ENCODE data around the gene R3HDML.

The R3HDML gene

DNA sequence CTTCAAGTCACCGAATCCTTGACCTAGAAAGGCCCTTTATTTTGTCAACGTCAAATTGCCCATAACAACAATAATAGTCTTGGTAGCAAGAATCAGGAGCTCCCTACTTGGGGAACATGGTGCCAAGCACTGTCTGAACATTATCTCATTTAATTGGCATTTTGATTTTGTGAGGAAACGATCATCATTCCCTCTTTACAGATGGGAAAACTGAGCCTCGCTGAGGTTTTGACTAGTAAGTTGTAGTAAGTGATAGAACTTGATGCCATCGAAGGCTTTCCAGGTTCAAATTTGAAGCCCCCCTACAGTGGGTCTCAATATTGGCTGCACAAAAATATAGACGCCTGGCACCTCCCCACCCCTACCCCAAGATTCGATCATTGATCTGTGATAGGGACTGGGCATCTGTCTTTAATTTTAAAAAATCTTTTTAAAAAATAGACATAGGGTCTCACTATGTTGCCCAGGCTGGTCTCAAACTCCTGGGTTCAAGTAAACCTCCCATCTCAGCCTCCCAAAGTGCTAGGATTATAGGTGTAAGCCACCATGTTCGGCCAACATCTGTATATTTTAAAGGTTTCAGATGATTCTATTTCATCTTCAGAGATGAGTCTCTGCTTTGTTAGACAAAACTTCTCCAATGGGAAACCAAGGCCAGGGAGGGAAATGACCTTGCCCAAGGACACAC is 55.4 kb downstream of the R3HDML start:
- peaks cover 7% of the 10 kb centered on the region for H3K4me1 ChIP-seq (ENCODE audit: low read depth, poor library complexity, severe bottlenecking)
- H3K4me3 ChIP-seq (IDR thresholded peaks at IDR 0.05; ENCODE audit: insufficient read depth, low read depth, low read length) = no peak overlapping the region
- H3K4me2 ChIP-seq = no peak overlapping the region
- no peaks in the 10 kb centered on the region for H3K36me3 ChIP-seq (ENCODE audit: insufficient read depth)
- no peaks in the 10 kb centered on the region for H3K79me2 ChIP-seq (ENCODE audit: insufficient read depth, low read depth)
- H2AFZ ChIP-seq (ENCODE audit: low read depth) = no peak overlapping the region
- H3K9ac ChIP-seq = no peak overlapping the region
- H4K20me1 ChIP-seq (ENCODE audit: insufficient read depth) = no peaks in the 10 kb centered on the region
- no peak overlapping the region for H3K27ac ChIP-seq
- TF ChIP-seq, protein P1, sequence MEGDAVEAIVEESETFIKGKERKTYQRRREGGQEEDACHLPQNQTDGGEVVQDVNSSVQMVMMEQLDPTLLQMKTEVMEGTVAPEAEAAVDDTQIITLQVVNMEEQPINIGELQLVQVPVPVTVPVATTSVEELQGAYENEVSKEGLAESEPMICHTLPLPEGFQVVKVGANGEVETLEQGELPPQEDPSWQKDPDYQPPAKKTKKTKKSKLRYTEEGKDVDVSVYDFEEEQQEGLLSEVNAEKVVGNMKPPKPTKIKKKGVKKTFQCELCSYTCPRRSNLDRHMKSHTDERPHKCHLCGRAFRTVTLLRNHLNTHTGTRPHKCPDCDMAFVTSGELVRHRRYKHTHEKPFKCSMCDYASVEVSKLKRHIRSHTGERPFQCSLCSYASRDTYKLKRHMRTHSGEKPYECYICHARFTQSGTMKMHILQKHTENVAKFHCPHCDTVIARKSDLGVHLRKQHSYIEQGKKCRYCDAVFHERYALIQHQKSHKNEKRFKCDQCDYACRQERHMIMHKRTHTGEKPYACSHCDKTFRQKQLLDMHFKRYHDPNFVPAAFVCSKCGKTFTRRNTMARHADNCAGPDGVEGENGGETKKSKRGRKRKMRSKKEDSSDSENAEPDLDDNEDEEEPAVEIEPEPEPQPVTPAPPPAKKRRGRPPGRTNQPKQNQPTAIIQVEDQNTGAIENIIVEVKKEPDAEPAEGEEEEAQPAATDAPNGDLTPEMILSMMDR (conservative IDR thresholded peaks at IDR 0.05; ENCODE audit: low read depth, low read length) = no peak
- no peaks in the 10 kb centered on the region; the same call in 1 of the 2 replicates for H3K27me3 ChIP-seq (ENCODE audit: insufficient read depth, low read depth)

- Histone ChIP-seq H3K27ac (no peak overlapping the region), H3K27me3 (ENCODE audit: insufficient read depth, low read depth) (peaks cover 4% of the 10 kb centered on the region; the same call in 1 of the 2 replicates), H3K4me3 (IDR thresholded peaks at IDR 0.05; ENCODE audit: insufficient read depth, low read depth, low read length) (no peak overlapping the region), H4K20me1 (ENCODE audit: insufficient read depth) (no peaks in the 10 kb centered on the region), H3K79me2 (ENCODE audit: insufficient read depth, low read depth) (no peaks in the 10 kb centered on the region), H2AFZ (ENCODE audit: low read depth) (no peak overlapping the region), H3K9ac (no peak overlapping the region), H3K4me1 (ENCODE audit: low read depth, poor library complexity, severe bottlenecking) (peaks cover 7% of the 10 kb centered on the region), H3K4me2 (no peak overlapping the region), H3K36me3 (ENCODE audit: insufficient read depth) (no peaks in the 10 kb centered on the region)
- TF ChIP-seq, protein P1 (conservative IDR thresholded peaks at IDR 0.05; ENCODE audit: low read depth, low read length) = no peak
Measured at GRCh38 chr20:44392776-44393607, 56.1 kb downstream of the R3HDML start.

- no peaks in the 10 kb centered on the region for H3K36me3 ChIP-seq (ENCODE audit: insufficient read depth)
- H3K27ac ChIP-seq = no peak overlapping the region
- no peak overlapping the region for H3K9ac ChIP-seq
- H3K4me2 ChIP-seq = no peak overlapping the region
- TF ChIP-seq, protein P1 (conservative IDR thresholded peaks at IDR 0.05; ENCODE audit: low read depth, low read length) = no peak
- no peaks in the 10 kb centered on the region for H3K79me2 ChIP-seq (ENCODE audit: insufficient read depth, low read depth)
- H3K4me1 ChIP-seq (ENCODE audit: low read depth, poor library complexity, severe bottlenecking) = peaks cover 4% of the 10 kb centered on the region
- no peak overlapping the region for H2AFZ ChIP-seq (ENCODE audit: low read depth)
- no peaks in the 10 kb centered on the region for H4K20me1 ChIP-seq (ENCODE audit: insufficient read depth)
- no peak overlapping the region for H3K4me3 ChIP-seq (IDR thresholded peaks at IDR 0.05; ENCODE audit: insufficient read depth, low read depth, low read length)
- peaks cover 6% of the 10 kb centered on the region; the same call in 1 of the 2 replicates for H3K27me3 ChIP-seq (ENCODE audit: insufficient read depth, low read depth)
Measured at GRCh38 chr20:44393608-44394451, 57.0 kb downstream of the R3HDML start.

DNA sequence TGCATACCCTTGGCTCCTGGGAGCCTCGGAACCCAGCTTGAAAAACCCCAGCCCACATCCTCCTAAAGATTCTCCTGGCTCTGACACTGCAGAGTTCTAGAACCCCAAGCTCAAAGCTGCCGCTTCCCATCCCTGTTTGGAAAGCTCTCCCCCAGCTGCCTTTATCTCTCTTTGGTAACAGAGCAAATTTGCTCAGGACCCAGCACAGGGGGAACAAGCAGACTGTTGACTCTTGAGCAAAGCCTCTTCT is 57.5 kb downstream of the R3HDML start:
- no peak overlapping the region for H3K27ac ChIP-seq
- no peak overlapping the region for H3K4me3 ChIP-seq (IDR thresholded peaks at IDR 0.05; ENCODE audit: insufficient read depth, low read depth, low read length)
- H3K4me2 ChIP-seq = no peak overlapping the region
- no peaks in the 10 kb centered on the region for H3K36me3 ChIP-seq (ENCODE audit: insufficient read depth)
- H3K27me3 ChIP-seq (ENCODE audit: insufficient read depth, low read depth) = peaks cover 6% of the 10 kb centered on the region; the same call in 1 of the 2 replicates
- no peaks in the 10 kb centered on the region for H4K20me1 ChIP-seq (ENCODE audit: insufficient read depth)
- no peak overlapping the region for H2AFZ ChIP-seq (ENCODE audit: low read depth)
- TF ChIP-seq, protein P1 (conservative IDR thresholded peaks at IDR 0.05; ENCODE audit: low read depth, low read length) = no peak
- no peaks in the 10 kb centered on the region for H3K79me2 ChIP-seq (ENCODE audit: insufficient read depth, low read depth)
- no peak overlapping the region for H3K9ac ChIP-seq
- no peaks in the 10 kb centered on the region for H3K4me1 ChIP-seq (ENCODE audit: low read depth, poor library complexity, severe bottlenecking)

Data from KMS-11 (cell line).